H9 (cell line): ENCODE results near the gene CORO1C. TPM values are rescaled to one million over a fixed set of nuclear protein-coding genes. Genes with fewer than 3 reads are reported as not detected.

Experiments
- DNase-seq: peaks from one replicate; pipeline ENCODE4 v3.0.0-alpha.2; 2017
- H2AFZ ChIP-seq: one replicate; pipeline ENCODE4 v1.6.1; 2013; ENCODE audit warnings: mild to moderate bottlenecking, low read length, control low read depth, moderate library complexity
- H2AK5ac ChIP-seq: 2 replicates; pipeline ENCODE4 v1.6.1; 2013; ENCODE audit warnings: low read length, control low read depth, mixed read lengths; ENCODE audit not compliant: insufficient read length
- H2BK120ac ChIP-seq: one replicate; pipeline ENCODE4 v1.6.1; 2013; ENCODE audit warnings: low read depth, mild to moderate bottlenecking, low read length, control low read depth, inconsistent platforms; ENCODE audit not compliant: poor library complexity, severe bottlenecking
- H2BK12ac ChIP-seq: 2 replicates; pipeline ENCODE4 v1.6.1; 2013; ENCODE audit warnings: low read length, control low read depth, mixed read lengths, low read depth; ENCODE audit not compliant: insufficient read length
- H2BK15ac ChIP-seq: 2 replicates; pipeline ENCODE4 v1.6.1; 2013; ENCODE audit warnings: low read depth, low read length, control low read depth
- H2BK20ac ChIP-seq: one replicate; pipeline ENCODE4 v1.6.1; 2013; ENCODE audit warnings: low read depth, mild to moderate bottlenecking, low read length, control low read depth, inconsistent platforms; ENCODE audit not compliant: poor library complexity, severe bottlenecking
- H2BK5ac ChIP-seq: 2 replicates; pipeline ENCODE4 v1.6.1; 2013; ENCODE audit warnings: low read length, control low read depth, mixed read lengths; ENCODE audit not compliant: insufficient read length
- H3K14ac ChIP-seq: 2 replicates; pipeline ENCODE4 v1.6.1; 2013; ENCODE audit warnings: low read length, control low read depth; ENCODE audit not compliant: insufficient read depth
- H3K18ac ChIP-seq: 2 replicates; pipeline ENCODE4 v1.6.1; 2013; ENCODE audit warnings: low read depth, mild to moderate bottlenecking, mixed read lengths, low read length, control low read depth; ENCODE audit not compliant: insufficient read length
- H3K23ac ChIP-seq: 2 replicates; pipeline ENCODE4 v1.6.1; 2013; ENCODE audit warnings: low read length, control low read depth, mixed read lengths, low read depth; ENCODE audit not compliant: insufficient read length
- H3K23me2 ChIP-seq: 2 replicates; pipeline ENCODE4 v1.6.1; 2013; ENCODE audit warnings: low read depth, mild to moderate bottlenecking, mixed read lengths, low read length, control low read depth; ENCODE audit not compliant: insufficient read length, poor library complexity, severe bottlenecking
- H3K27ac ChIP-seq: 2 replicates; pipeline ENCODE4 v1.5.1; 2013; ENCODE audit warnings: low read length, control low read depth, mixed read lengths, low read depth; ENCODE audit not compliant: insufficient read length
- H3K27me3 ChIP-seq: 2 replicates; pipeline ENCODE4 v1.6.1; 2013; ENCODE audit warnings: low read length, control low read depth, inconsistent platforms; ENCODE audit not compliant: insufficient read depth
- H3K4ac ChIP-seq: 2 replicates; pipeline ENCODE4 v1.6.1; 2013; ENCODE audit warnings: low read depth, mild to moderate bottlenecking, control low read depth, inconsistent platforms, low read length, moderate library complexity
- H3K4me1 ChIP-seq: 2 replicates; pipeline ENCODE4 v1.6.1; 2013; ENCODE audit warnings: low read length, control low read depth, inconsistent platforms; ENCODE audit not compliant: insufficient read depth
- H3K4me2 ChIP-seq: 2 replicates; pipeline ENCODE4 v1.6.1; 2013; ENCODE audit warnings: low read length, control low read depth, mixed read lengths; ENCODE audit not compliant: insufficient read length, insufficient read depth
- H3K56ac ChIP-seq: 2 replicates; pipeline ENCODE4 v1.6.1; 2013; ENCODE audit warnings: low read depth, mild to moderate bottlenecking, mixed read lengths, low read length, control low read depth; ENCODE audit not compliant: insufficient read length
- H3K79me1 ChIP-seq: 2 replicates; pipeline ENCODE4 v1.6.1; 2013; ENCODE audit warnings: low read depth, mild to moderate bottlenecking, moderate library complexity, low read length, control low read depth, inconsistent platforms; ENCODE audit not compliant: insufficient read depth, poor library complexity, severe bottlenecking
- H3K79me2 ChIP-seq: 2 replicates; pipeline ENCODE4 v1.6.1; 2013; ENCODE audit warnings: low read length, control low read depth, inconsistent platforms; ENCODE audit not compliant: insufficient read depth
- H3K9ac ChIP-seq: 2 replicates; pipeline ENCODE4 v1.6.1; 2013; ENCODE audit warnings: low read length, control low read depth, mixed read lengths; ENCODE audit not compliant: insufficient read length; ENCODE audit errors: extremely low read depth
- H3K9me3 ChIP-seq: one replicate; pipeline ENCODE4 v1.6.1; 2013; ENCODE audit warnings: low read depth, low read length, inconsistent platforms; ENCODE audit not compliant: control insufficient read depth
- H3T11ph ChIP-seq: one replicate; pipeline ENCODE4 v1.6.1; 2013; ENCODE audit warnings: mild to moderate bottlenecking, low read length, control low read depth, inconsistent platforms
- H4K20me1 ChIP-seq: one replicate; pipeline ENCODE4 v1.6.1; 2013; ENCODE audit not compliant: control insufficient read depth, insufficient read length, insufficient read depth
- H4K5ac ChIP-seq: 2 replicates; pipeline ENCODE4 v1.6.1; 2013; ENCODE audit warnings: low read depth, mild to moderate bottlenecking, mixed read lengths, low read length, control low read depth; ENCODE audit not compliant: insufficient read length
- H4K8ac ChIP-seq: replicated peaks from 2 replicates; pipeline ENCODE4 v1.6.1; 2013; ENCODE audit warnings: low read length, control low read depth, mixed read lengths, low read depth; ENCODE audit not compliant: insufficient read length
- H4K91ac ChIP-seq: 2 replicates; pipeline ENCODE4 v1.6.1; 2013; ENCODE audit warnings: low read depth, mild to moderate bottlenecking, moderate library complexity, mixed read lengths, low read length, control low read depth; ENCODE audit not compliant: insufficient read length
- H3K27ac Mint-ChIP-seq, 3 experiments: 2 replicates in 2 of 3; 3 replicates in 1 of 3; pipeline ENCODE4 v1.8.0; 2020 to 2021; ENCODE audit warnings: mixed read lengths in 3 of 3, mild to moderate bottlenecking in 1 of 3, moderate library complexity in 1 of 3
- H3K27me3 Mint-ChIP-seq: 2 replicates; pipeline ENCODE4 v1.8.0; 2021; ENCODE audit warnings: low read depth, mild to moderate bottlenecking, moderate library complexity, mixed read lengths
- H3K36me3 Mint-ChIP-seq, 3 experiments: 2 replicates in 2 of 3; 3 replicates in 1 of 3; pipeline ENCODE4 v1.8.0; 2020 to 2021; ENCODE audit warnings: low read depth in 3 of 3, mixed read lengths in 3 of 3; ENCODE audit not compliant: insufficient read depth in 1 of 3
- H3K4me1 Mint-ChIP-seq, 2 experiments: 2 replicates each; pipeline ENCODE4 v1.8.0; 2020; ENCODE audit warnings: mixed read lengths in 2 of 2
- H3K4me3 Mint-ChIP-seq, 2 experiments: 2 replicates in 1 of 2; 3 replicates in 1 of 2; pipeline ENCODE4 v1.8.0; 2020 to 2021; ENCODE audit warnings: mild to moderate bottlenecking in 2 of 2, mixed read lengths in 2 of 2, moderate library complexity in 1 of 2
- H3K9me3 Mint-ChIP-seq, 2 experiments: 2 replicates in 1 of 2; 3 replicates in 1 of 2; pipeline ENCODE4 v1.8.0; 2020; ENCODE audit warnings: mild to moderate bottlenecking in 2 of 2, mixed read lengths in 2 of 2, moderate library complexity in 1 of 2
- CTCF ChIP-seq: fragments of 200-600 bp; sonication (generic); conservative IDR thresholded peaks from 3 replicates; pipeline ENCODE4 v1.8.0; 2021; ENCODE audit warnings: antibody characterized with exemption, mild to moderate bottlenecking
- WGBS: extraction: QIAGEN DNeasy Blood & Tissue Kit; methylation state at CpG from one replicate; pipeline ENCODE4 v1.1.7; 2013; ENCODE audit warnings: missing lambda C conversion rate, low lambda C conversion rate, mixed read lengths; ENCODE audit not compliant: insufficient read length; ENCODE audit errors: extremely low coverage; 5-methylcytosine and 5-hydroxymethylcytosine counted together
- total RNA-seq: library from RNA; stranded (reverse); gene quantifications from 2 replicates; pipeline ENCODE4 v1.2.1, GENCODE V29; 2021

Gene CORO1C
- total RNA-seq, 1 experiment from 2014 or later: 154 TPM

- Histone ChIP-seq H3K79me2 (peaks cover 6% of the 10 kb centered on the region; the same call in 1 of the 2 replicates), H3K4me2 (peak overlapping the region; percentile 1), H3K56ac (no peak overlapping the region), H3K79me1 (peaks cover 3% of the 10 kb centered on the region), H4K20me1 (peaks cover 3% of the 10 kb centered on the region), H4K8ac (no peak overlapping the region), H3K9ac (no peak overlapping the region), H3K27me3 (no peaks in the 10 kb centered on the region), H3K18ac (peak overlapping the region; percentile 91), H3K9me3 (no peaks in the 10 kb centered on the region), H3K23me2 (no peaks in the 10 kb centered on the region), H4K5ac (peak overlapping the region; percentile 57), H2BK120ac (peak overlapping the region; percentile 96), H3K27ac (peak overlapping the region; percentile 27), H2BK12ac (peak overlapping the region; percentile 75), H3K23ac (no peak overlapping the region), H4K91ac (peak overlapping the region; percentile 78), H2AK5ac (no peak overlapping the region), H2AFZ (no peak overlapping the region), H3K4me1 (peaks cover 9% of the 10 kb centered on the region; the same call in 1 of the 2 replicates), H3K4ac (peak overlapping the region; percentile 60; the same call in 1 of the 2 replicates), H2BK15ac (no peak overlapping the region), H2BK20ac (peak overlapping the region; percentile 86), H3K14ac (peak overlapping the region; percentile 84; the same call in 1 of the 2 replicates), H3T11ph (peak overlapping the region; percentile 84), H2BK5ac (peak overlapping the region; percentile 70)
- peaks cover 42 to 45% of the 10 kb centered on the region in 2 experiments for H3K4me1 Mint-ChIP-seq
- peaks cover 11 to 18% (median 12%) of the 10 kb centered on the region in 3 experiments for H3K36me3 Mint-ChIP-seq
- TF ChIP-seq CTCF: no peak; the same call in 1 of the 3 replicates
- H3K27me3 Mint-ChIP-seq: no peaks in the 10 kb centered on the region
- H3K4me3 Mint-ChIP-seq: peak overlapping the region in 1 of 2 experiments; percentile 23; a peak in 1 of 5 replicates
- no CpG with 5 or more reads among the region's 13 CpGs for WGBS
- no peaks in the 10 kb centered on the region for H3K9me3 Mint-ChIP-seq
- peak; percentile 97 for DNase-seq
- H3K27ac Mint-ChIP-seq: peak overlapping the region; percentile 63 to 96 (median 94)
Measured at GRCh38 chr12:108691175-108691997, 39.9 kb downstream of the CORO1C start.
